Measurements from ENCODE around the gene MLX. TPM values are rescaled to one million over a fixed set of nuclear protein-coding genes. Genes with fewer than 3 reads are reported as not detected.

Gene MLX
- total RNA-seq, 2 experiments from 2014 or later: 54.8 to 60.4 TPM

GRCh38 chr17:42581744-42582270 is 14.9 kb downstream of the MLX start:
- CTCF ChIA-PET: interaction anchor here (0.6 to 4.4 kb wide), 5 partner anchors 14 to 242 kb away, joined by 3 to 110 read pairs (median 3); partner anchors contain the start of genes BECN1, CNTNAP1, MLX and RAMP2
- no peak overlapping the region for H3K4me3 Mint-ChIP-seq
- H3K27ac Mint-ChIP-seq: no peak overlapping the region
- H3K27me3 Mint-ChIP-seq: no peaks in the 10 kb centered on the region
- ATAC-seq: no peak
- peaks cover 36% of the 10 kb centered on the region for H3K36me3 Mint-ChIP-seq
- peaks cover 14% of the 10 kb centered on the region for H3K4me1 Mint-ChIP-seq
- no peak for DNase-seq
- no peaks in the 10 kb centered on the region for H3K9me3 Mint-ChIP-seq (ENCODE audit: low read depth)

- DNase-seq (no peak), ATAC-seq (no peak)
- Mint-ChIP-seq H3K9me3 (ENCODE audit: low read depth) (no peaks in the 10 kb centered on the region), H3K27me3 (no peaks in the 10 kb centered on the region), H3K4me3 (no peak overlapping the region), H3K27ac (no peak overlapping the region), H3K4me1 (no peaks in the 10 kb centered on the region), H3K36me3 (peaks cover 43% of the 10 kb centered on the region)
- CTCF ChIA-PET: interaction anchor here (0.7 to 0.9 kb wide), 2 partner anchors 13 to 69 kb away, joined by 3 to 4 read pairs; no protein-coding TSS in a partner anchor
Measured at GRCh38 chr17:42584880-42585279, 18.0 kb downstream of the MLX start.

GRCh38 chr17:42585353-42585752 is 18.5 kb downstream of the MLX start:
- ATAC-seq (no peak), DNase-seq (no peak)
- Mint-ChIP-seq H3K9me3 (ENCODE audit: low read depth) (no peaks in the 10 kb centered on the region), H3K27me3 (no peaks in the 10 kb centered on the region), H3K4me3 (no peak overlapping the region), H3K4me1 (no peaks in the 10 kb centered on the region), H3K36me3 (peaks cover 43% of the 10 kb centered on the region), H3K27ac (no peak overlapping the region)
- CTCF ChIA-PET: interaction anchor here (0.7 to 2.9 kb wide), 3 partner anchors 12 to 69 kb away, joined by 3 to 10 read pairs (median 4); no protein-coding TSS in a partner anchor

GRCh38 chr17:42586514-42587230 is 19.8 kb downstream of the MLX start:
- no peak for ATAC-seq
- Mint-ChIP-seq H3K27me3 (no peaks in the 10 kb centered on the region), H3K9me3 (ENCODE audit: low read depth) (no peaks in the 10 kb centered on the region), H3K36me3 (peaks cover 47% of the 10 kb centered on the region), H3K27ac (no peak overlapping the region), H3K4me3 (no peak overlapping the region), H3K4me1 (peaks cover 4% of the 10 kb centered on the region)
- CTCF ChIA-PET: interaction anchor here (1.2 to 3.2 kb wide), 4 partner anchors 9 to 85 kb away, joined by 3 to 32 read pairs (median 8); partner anchors contain the start of genes PSMC3IP, RETREG3 and TUBG1
- DNase-seq: no peak

GRCh38 chr17:42590886-42591285 is 24.0 kb downstream of the MLX start:
- DNase-seq: no peak
- Mint-ChIP-seq H3K9me3 (ENCODE audit: low read depth) (no peaks in the 10 kb centered on the region), H3K27me3 (no peaks in the 10 kb centered on the region), H3K36me3 (peaks cover 30% of the 10 kb centered on the region), H3K4me3 (no peak overlapping the region), H3K4me1 (peaks cover 7% of the 10 kb centered on the region), H3K27ac (peak overlapping the region; percentile 28)
- no peak for ATAC-seq
- CTCF ChIA-PET: interaction anchor here (1.1 kb wide), 1 partner anchor 8 kb away, joined by 3 read pairs; no protein-coding TSS in a partner anchor

GRCh38 chr17:42591411-42591810 is 24.5 kb downstream of the MLX start:
- peaks cover 29% of the 10 kb centered on the region for H3K36me3 Mint-ChIP-seq
- H3K9me3 Mint-ChIP-seq (ENCODE audit: low read depth): no peaks in the 10 kb centered on the region
- CTCF ChIA-PET: interaction anchor here (1.1 kb wide), 1 partner anchor 172 kb away, joined by 3 read pairs; no protein-coding TSS in a partner anchor
- no peak for DNase-seq
- peaks cover 7% of the 10 kb centered on the region for H3K4me1 Mint-ChIP-seq
- H3K27ac Mint-ChIP-seq: no peak overlapping the region
- no peak for ATAC-seq
- no peaks in the 10 kb centered on the region for H3K27me3 Mint-ChIP-seq
- H3K4me3 Mint-ChIP-seq: no peak overlapping the region

GRCh38 chr17:42596386-42596785 is 29.5 kb downstream of the MLX start:
- Mint-ChIP-seq H3K9me3 (ENCODE audit: low read depth) (no peaks in the 10 kb centered on the region), H3K4me3 (no peak overlapping the region), H3K27ac (no peak overlapping the region), H3K36me3 (peaks cover 8% of the 10 kb centered on the region), H3K4me1 (peaks cover 2% of the 10 kb centered on the region), H3K27me3 (no peaks in the 10 kb centered on the region)
- DNase-seq (no peak), ATAC-seq (no peak)
- CTCF ChIA-PET: interaction anchor here (0.9 kb wide), 1 partner anchor 18 kb away, joined by 6 read pairs; no protein-coding TSS in a partner anchor

- Mint-ChIP-seq H3K36me3 (peaks cover 12% of the 10 kb centered on the region), H3K4me3 (no peak overlapping the region), H3K4me1 (peaks cover 3% of the 10 kb centered on the region), H3K27ac (no peak overlapping the region), H3K27me3 (no peaks in the 10 kb centered on the region), H3K9me3 (ENCODE audit: low read depth) (no peaks in the 10 kb centered on the region)
- CTCF ChIA-PET: interaction anchor here (1.3 to 2.7 kb wide), 3 partner anchors 9 to 21 kb away, joined by 3 to 14 read pairs (median 5); partner anchors contain the start of genes PSMC3IP, RETREG3 and TUBG1
- ATAC-seq (no peak), DNase-seq (no peak)
Measured at GRCh38 chr17:42598905-42599304, 32.0 kb downstream of the MLX start.

- peaks cover 19% of the 10 kb centered on the region for H3K36me3 Mint-ChIP-seq
- no peaks in the 10 kb centered on the region for H3K9me3 Mint-ChIP-seq (ENCODE audit: low read depth)
- H3K4me3 Mint-ChIP-seq: no peak overlapping the region
- H3K27ac Mint-ChIP-seq: no peak overlapping the region
- peaks cover 38% of the 10 kb centered on the region for H3K4me1 Mint-ChIP-seq
- ATAC-seq: no peak
- no peaks in the 10 kb centered on the region for H3K27me3 Mint-ChIP-seq
- CTCF ChIA-PET: no interaction called here
- DNase-seq: no peak
Measured at GRCh38 chr17:42603318-42603717, 36.4 kb downstream of the MLX start.

- Mint-ChIP-seq H3K4me1 (peaks cover 50% of the 10 kb centered on the region), H3K4me3 (peak overlapping the region; percentile 94), H3K36me3 (peaks cover 23% of the 10 kb centered on the region), H3K27me3 (no peaks in the 10 kb centered on the region), H3K9me3 (ENCODE audit: low read depth) (no peaks in the 10 kb centered on the region), H3K27ac (no peak overlapping the region)
- DNase-seq (no peak), ATAC-seq (no peak)
- CTCF ChIA-PET: interaction anchor here (0.7 to 3.4 kb wide), 14 partner anchors 9 to 216 kb away, joined by 3 to 45 read pairs (median 5); partner anchors contain the start of genes BECN1, PLEKHH3 and PSMC3IP
Measured at GRCh38 chr17:42607769-42608168, 40.9 kb downstream of the MLX start.

GRCh38 chr17:42608305-42609181 is 41.6 kb downstream of the MLX start:
- Mint-ChIP-seq H3K4me1 (peaks cover 47% of the 10 kb centered on the region), H3K4me3 (peak overlapping the region; percentile 94), H3K27me3 (no peaks in the 10 kb centered on the region), H3K36me3 (peaks cover 22% of the 10 kb centered on the region), H3K9me3 (ENCODE audit: low read depth) (no peaks in the 10 kb centered on the region), H3K27ac (peak overlapping the region; percentile 92)
- ATAC-seq: peak; percentile 67
- DNase-seq: peak; percentile 55
- CTCF ChIA-PET: interaction anchor here (0.7 to 3.4 kb wide), 18 partner anchors 10 to 216 kb away, joined by 3 to 45 read pairs (median 5); partner anchors contain the start of genes BECN1, PLEKHH3 and PSMC3IP

- Mint-ChIP-seq H3K4me1 (peaks cover 47% of the 10 kb centered on the region), H3K9me3 (ENCODE audit: low read depth) (no peaks in the 10 kb centered on the region), H3K36me3 (peaks cover 28% of the 10 kb centered on the region), H3K27me3 (no peaks in the 10 kb centered on the region), H3K27ac (peak within 1 kb of the TSS; percentile 92), H3K4me3 (peak within 1 kb of the TSS; percentile 94)
- ATAC-seq (peak; percentile 92), DNase-seq (peak; percentile 99)
- CTCF ChIA-PET: interaction anchor here (1.0 to 3.4 kb wide), 12 partner anchors 9 to 215 kb away, joined by 3 to 45 read pairs (median 6); partner anchors contain the start of genes BECN1, PLEKHH3 and PSMC3IP
Measured at GRCh38 chr17:42609182-42609813, 42.4 kb downstream of the MLX start, which contains the start of the genes RETREG3 and TUBG1. Gene RETREG3 (minus strand): TSS chr17:42609374. CDS start chr17:42609324, 50 bp downstream. Gene TUBG1 (plus strand): TSS chr17:42609683. CDS start chr17:42609738, 55 bp downstream.

Measured in activated CD8-positive, alpha-beta memory T cell treated with anti-CD3 and anti-CD28 coated beads, Interleukin-2, amount 10 ng/mL, durations not matched to agents 7 days and 5 days (primary cell).